Kidney tubule cell (primary cell): ENCODE measurements around the gene DYSF.
"Not testable (repeated sequence)": the region's sequence is repeated elsewhere in the genome, so short reads cannot be mapped to it uniquely, and the experiment has no call there.

ENCODE experiments used
- DNase-seq: peaks from one replicate; pipeline ENCODE4 v3.0.0-alpha.2; 2018; ENCODE audit warnings: low spot score

Gene DYSF

DNA sequence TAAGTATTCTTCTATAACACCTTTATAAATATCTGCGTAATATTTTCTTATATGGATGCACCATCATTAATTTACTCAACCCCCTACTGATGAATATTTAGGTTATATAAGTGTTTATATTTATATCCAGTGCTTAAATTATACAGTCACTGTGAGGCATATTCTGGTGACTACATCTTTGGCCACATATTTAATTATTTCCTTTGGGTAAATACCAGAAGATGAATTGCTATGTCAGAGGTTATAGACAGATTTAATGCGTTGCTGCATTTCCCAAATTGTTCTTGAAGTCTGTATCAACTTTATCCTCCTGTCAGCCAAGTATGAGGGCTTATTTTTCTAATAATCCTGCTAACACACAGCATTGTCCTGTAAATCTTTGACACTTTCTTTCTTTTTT, 18.7 kb downstream of the DYSF start:
- DNase-seq = no peak

DNA sequence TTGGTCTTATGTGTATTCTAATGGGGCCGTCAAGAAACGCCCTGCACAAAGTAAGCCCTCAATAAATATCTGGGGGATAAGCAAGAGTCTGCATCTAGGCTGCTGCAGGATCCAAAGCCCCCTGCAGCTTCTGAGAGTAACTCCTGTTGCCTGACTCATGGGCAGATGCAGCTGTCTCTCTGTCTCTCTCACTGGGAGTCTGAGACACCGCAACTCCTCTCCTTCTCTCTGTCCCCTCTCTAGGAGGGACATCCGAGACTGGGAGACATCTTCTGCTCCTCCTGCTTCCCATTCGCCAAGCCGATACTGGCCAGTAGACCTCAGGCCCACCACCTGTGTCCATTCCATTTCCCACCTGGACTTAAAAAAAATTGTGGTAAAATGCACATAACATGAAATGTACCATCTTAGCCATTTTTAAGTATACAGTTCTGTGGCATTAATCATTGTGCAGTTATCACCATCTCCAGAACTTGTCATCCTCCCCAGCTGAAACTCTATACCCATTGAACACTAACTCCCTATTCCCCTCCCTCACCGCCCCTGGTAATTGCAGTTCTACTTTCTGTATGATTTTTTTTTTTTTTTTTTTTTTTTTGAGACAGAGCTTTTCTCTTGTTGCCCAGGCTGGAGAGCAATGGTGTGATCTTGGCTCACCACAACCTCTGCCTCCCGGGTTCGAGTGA, 20.1 kb downstream of the DYSF start:
- no peak for DNase-seq

- DNase-seq = peak; percentile 61
These were observed 20.9 kb downstream of the DYSF start for GRCh38 chr2:71474116-71474743.

DNA sequence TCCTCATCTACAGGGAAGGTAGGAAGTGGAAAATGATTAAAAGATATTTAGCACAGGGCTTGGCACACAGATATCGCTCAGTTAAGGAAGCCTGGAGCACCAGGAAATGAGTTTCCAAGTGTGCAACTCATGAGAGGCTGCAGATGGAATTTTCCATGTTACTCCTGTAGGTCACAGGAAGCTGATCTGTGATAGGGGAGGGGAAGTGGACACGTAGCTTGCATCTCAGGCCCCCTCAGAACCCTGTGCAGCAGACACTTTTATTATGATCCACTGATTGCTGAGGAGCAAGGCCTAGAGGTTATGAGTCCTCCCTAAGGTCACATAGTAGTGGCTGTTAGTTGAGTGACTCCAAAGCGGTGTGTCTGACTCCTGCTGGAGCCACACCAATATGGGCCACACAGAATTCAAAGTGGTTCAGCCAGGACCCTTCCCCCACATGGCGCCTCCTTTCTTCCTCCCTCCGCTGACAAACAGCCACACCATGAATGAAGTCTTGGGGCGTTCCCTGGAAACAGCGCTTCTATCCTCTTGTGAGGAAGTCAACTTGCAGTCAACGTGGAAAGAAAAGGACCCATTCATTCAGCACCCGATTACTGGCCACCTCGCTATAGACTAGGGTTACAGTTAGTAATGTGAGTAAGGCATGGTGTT, 21.5 kb downstream of the DYSF start:
- no peak for DNase-seq

GRCh38 chr2:71476495-71476894, 23.1 kb downstream of the DYSF start:
- no peak for DNase-seq

DNA sequence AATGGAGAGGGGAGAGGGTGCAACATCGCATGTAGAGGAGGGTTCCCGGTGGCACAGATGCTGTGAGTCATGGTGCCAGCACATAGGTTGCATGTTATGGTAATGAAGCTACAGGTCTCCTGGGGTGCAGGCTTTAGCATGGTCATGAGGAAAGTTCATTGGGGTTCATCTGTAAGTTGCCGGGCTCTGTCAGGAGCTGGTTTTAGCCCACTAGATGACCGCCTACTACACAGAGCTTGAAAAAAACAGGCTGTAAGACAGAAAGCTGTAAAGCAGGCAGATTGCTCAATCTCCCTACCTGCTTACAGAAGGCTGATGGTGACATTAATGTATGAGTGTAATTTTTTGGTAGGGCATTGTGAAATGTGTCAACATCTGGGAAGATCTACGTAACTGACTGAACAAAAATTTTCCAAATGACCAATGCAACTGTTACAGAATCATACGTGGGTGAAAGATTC, 23.9 kb downstream of the DYSF start:
- DNase-seq = no peak

DNA sequence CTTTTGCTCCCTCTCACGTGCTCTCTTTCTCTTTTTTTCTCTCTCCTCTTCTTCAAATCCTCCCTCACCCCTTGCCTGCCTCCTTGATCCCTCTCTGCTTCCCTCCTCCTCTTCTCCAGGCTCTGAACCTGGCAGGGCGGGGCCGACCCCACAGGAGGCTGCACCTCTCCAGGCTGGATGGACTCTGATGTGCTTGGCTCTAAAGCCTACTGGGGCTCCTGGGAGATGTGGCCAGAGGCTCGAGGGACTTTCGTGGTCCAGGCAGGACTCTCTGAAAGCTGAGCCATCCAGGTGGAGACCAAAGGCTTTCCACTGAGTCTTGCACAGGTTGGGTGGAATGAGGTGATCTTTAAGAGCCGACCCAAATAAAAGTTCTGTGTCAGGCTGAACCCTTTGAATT, 25.4 kb downstream of the DYSF start:
- DNase-seq = no peak

GRCh38 chr2:71479261-71479660, 25.9 kb downstream of the DYSF start:
- no peak for DNase-seq

DNA sequence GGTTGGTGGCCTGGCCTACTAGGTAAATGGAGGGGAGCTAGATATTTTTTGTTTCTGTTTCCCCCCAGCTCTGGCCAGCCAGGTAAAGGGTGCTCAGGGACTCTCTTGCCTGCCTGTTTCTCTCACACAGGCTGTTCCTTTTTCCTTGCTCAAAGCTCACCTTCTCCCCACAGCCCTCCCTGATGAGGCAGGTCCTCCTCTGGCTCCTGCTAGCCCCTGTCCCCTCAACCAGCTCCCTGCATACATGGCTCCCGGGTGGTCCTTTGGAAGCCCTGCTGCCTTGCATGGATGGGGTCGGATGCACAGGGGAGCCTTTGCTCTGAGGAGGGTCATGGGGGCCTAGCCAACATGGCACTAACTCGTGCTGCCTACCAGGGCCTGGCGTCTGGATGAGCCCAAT, 27.8 kb downstream of the DYSF start:
- no peak for DNase-seq

- no peak for DNase-seq
These were observed 28.7 kb downstream of the DYSF start for GRCh38 chr2:71482055-71482454.

DNA sequence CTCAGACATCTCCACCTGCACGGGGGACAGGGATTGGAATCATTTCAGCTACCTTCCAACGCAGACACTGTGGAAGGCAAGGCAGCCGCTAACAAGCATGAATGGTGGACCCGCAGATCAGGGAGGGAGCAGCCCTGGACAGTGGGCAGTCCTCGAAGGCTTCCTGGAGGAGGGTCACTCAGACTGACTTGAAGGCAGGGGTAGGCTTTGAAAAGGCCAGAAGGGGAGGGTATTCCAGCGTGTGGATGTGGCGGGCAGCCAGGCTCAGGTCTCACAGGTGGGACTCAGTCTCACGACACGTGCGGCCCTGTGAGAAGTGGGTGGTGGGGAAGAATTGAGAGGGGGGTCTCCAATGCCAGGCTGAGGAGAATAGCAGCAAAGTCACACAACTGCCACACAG, 29.9 kb downstream of the DYSF start:
- no peak for DNase-seq

GRCh38 chr2:71484354-71484753, 31.0 kb downstream of the DYSF start:
- DNase-seq = no peak

DNA sequence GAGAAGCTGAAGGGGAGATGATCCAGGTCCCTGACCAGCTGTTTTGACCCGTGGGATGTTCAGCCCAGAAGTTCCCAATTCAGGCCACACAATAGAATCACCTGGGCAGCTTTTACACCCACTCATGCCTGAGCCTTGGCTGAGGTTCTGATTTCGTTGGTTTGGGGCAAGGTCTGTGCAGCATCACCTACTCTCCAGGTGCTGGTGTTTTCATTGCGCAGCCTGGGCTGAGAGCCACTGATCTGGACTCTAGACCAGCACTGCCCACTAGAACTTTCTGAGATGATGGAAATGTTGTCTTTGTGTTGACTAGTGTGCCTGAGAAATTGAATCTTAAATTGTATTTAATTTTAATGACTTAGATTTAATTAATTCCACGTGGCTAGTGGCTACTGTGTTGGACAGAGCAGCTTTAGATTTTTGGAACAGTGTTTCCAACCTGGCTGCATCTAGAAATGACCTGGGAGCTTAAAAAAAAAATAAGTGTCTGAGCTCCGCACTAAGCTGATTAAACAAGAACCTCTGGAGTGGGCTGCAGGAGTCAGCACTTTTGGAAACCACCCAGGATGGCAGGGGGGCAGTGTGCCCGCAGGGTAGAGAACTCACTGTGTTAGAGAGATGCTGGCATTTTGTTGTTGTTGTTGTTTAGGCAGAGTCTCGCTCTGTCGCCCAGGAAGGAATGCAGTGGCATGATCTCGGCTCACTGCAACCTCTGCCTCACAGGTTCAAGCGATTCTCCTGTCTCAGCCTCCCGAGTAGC, 33.7 kb downstream of the DYSF start:
- DNase-seq = no peak

DNA sequence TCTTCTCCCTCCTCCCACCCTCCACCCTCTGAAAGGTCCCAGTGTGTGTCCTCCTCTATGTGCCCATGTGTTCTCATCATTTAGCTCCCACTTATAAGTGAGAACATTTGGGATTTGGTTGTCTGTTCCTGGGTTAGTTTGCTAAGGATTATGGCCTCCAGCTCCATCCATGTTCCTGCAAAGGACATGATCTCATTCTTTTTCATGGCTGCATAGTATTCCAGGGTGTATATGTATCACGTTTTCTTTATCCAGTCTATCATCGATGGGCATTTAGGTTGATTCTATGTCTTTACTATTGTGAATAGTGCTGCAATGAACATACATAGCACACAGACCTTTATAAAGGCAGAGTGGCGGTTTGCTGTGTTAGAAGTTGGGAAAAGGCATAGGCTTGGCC, 38.2 kb downstream of the DYSF start:
- not testable (repeated sequence) for DNase-seq

GRCh38 chr2:71492112-71492511, 38.8 kb downstream of the DYSF start:
- no peak for DNase-seq

- DNase-seq = no peak
These were observed 40.7 kb downstream of the DYSF start for GRCh38 chr2:71494091-71494490.

DNA sequence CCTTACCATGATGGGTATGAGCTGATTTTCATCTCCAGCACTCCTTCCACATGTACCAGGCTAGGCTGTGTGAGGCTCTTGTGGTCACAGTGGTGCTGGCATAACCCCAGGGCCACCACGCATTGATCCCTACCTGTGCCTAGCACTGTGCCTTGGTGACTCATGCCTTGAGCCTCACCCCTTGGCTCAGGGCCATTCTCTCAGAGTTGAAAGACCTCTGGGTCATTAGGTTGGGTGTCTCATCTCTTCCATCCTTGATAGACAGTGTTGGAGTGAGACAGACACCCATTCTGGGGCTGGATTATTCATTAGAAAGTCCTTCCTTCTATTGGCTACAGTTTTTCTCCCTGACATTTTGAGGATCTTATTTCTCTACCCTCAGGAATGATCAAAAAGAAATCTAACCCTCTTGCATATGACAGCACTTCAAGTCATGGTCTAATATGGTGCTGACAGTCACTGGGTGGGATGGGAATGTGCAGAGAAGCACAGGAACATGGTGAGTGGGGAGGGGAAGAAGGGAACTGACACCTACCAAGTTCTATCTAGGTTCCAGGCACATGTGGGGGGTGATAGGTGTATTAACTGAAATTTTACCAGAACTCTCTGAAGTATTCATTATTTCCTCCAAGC, 41.3 kb downstream of the DYSF start:
- peak; percentile 62 for DNase-seq

GRCh38 chr2:71496156-71496770, 42.9 kb downstream of the DYSF start:
- DNase-seq = no peak

GRCh38 chr2:71498261-71498701, 44.9 kb downstream of the DYSF start:
- DNase-seq = peak; percentile 98

GRCh38 chr2:71499691-71500090, 46.3 kb downstream of the DYSF start:
- peak; percentile 3 for DNase-seq

GRCh38 chr2:71500426-71501079, 47.2 kb downstream of the DYSF start:
- DNase-seq = peak; percentile 15
